Activated B cell treated with CpG ODN at 0.5 μM for 24 hours (primary cell): ENCODE data around the gene ERAP2. TPM values are rescaled to one million over a fixed set of nuclear protein-coding genes. Genes with fewer than 3 reads are reported as not detected.

ENCODE experiments used
- ATAC-seq: fragments of 200-7000 bp; cut with Tn5 transposase; one replicate; pipeline ENCODE4 v1.10.0; 2021; ENCODE audit warnings: low read depth, mild to moderate bottlenecking, moderate library complexity
- CTCF ChIA-PET: fragments of 350-600 bp; sonication (Branson Sonifier 250); formaldehyde crosslinking; loops from one replicate; lab custom pipeline; 2021; ENCODE audit warnings: antibody characterized with exemption; lab: Charles Lee
- POLR2A ChIA-PET: fragments of 350-600 bp; sonication (Branson Sonifier 250); formaldehyde crosslinking; loops from one replicate; lab custom pipeline; 2021; ENCODE audit warnings: antibody characterized with exemption; lab: Charles Lee
- DNase-seq: peaks from one replicate; pipeline ENCODE4 v3.0.0; 2022
- H3K27ac Mint-ChIP-seq: one replicate; pipeline ENCODE4 v1.8.0; 2020; ENCODE audit warnings: mixed read lengths
- H3K27me3 Mint-ChIP-seq: one replicate; pipeline ENCODE4 v1.8.0; 2021; ENCODE audit warnings: mixed read lengths
- H3K36me3 Mint-ChIP-seq: one replicate; pipeline ENCODE4 v1.8.0; 2021; ENCODE audit warnings: low read depth, mixed read lengths
- H3K4me1 Mint-ChIP-seq: one replicate; pipeline ENCODE4 v1.8.0; 2021; ENCODE audit warnings: mixed read lengths
- H3K4me3 Mint-ChIP-seq: one replicate; pipeline ENCODE4 v1.8.0; 2020; ENCODE audit warnings: mild to moderate bottlenecking, mixed read lengths
- H3K9me3 Mint-ChIP-seq: one replicate; pipeline ENCODE4 v1.8.0; 2020; ENCODE audit warnings: mixed read lengths
- CTCF ChIP-seq: fragments of 200-600 bp; IDR thresholded peaks from one replicate; pipeline ENCODE4 v1.8.0; 2022; ENCODE audit warnings: antibody characterized with exemption, mild to moderate bottlenecking
- intact Hi-C: fragments of 100-400 bp; cut with micrococcal nuclease; formaldehyde crosslinking; loops from one replicate; pipeline ENCODE4 v1.15.1; 2024
- total RNA-seq: library from RNA; stranded (reverse); gene quantifications from 2 replicates; pipeline ENCODE4 v1.2.3, GENCODE V29; 2022

Gene ERAP2
- total RNA-seq, 1 donor from 2014 or later: 80.9 TPM

- no peak for DNase-seq
- Mint-ChIP-seq H3K4me1 (peaks cover 7% of the 10 kb centered on the region), H3K4me3 (no peak overlapping the region), H3K9me3 (no peaks in the 10 kb centered on the region), H3K27me3 (no peaks in the 10 kb centered on the region), H3K36me3 (peaks cover 68% of the 10 kb centered on the region), H3K27ac (peak overlapping the region; percentile 24)
- ChIA-PET POLR2A (no interaction called here), CTCF (interaction anchor here (2.7 kb wide), 1 partner anchor 44 kb away, joined by 8 read pairs; no protein-coding TSS in a partner anchor)
- ATAC-seq: no peak
- no peak for TF ChIP-seq CTCF
- intact Hi-C loops: no loop called here
Observed at GRCh38 chr5:96913233-96913632, 36.9 kb downstream of the ERAP2 start.

- Mint-ChIP-seq H3K4me3 (no peak overlapping the region), H3K27ac (peak overlapping the region; percentile 12), H3K9me3 (no peaks in the 10 kb centered on the region), H3K27me3 (no peaks in the 10 kb centered on the region), H3K36me3 (peaks cover 42% of the 10 kb centered on the region), H3K4me1 (peaks cover 42% of the 10 kb centered on the region)
- intact Hi-C loops: loop anchor here (2.0 kb wide), 2 partner anchors 15 kb away; no protein-coding TSS in a partner anchor
- TF ChIP-seq CTCF: no peak
- ATAC-seq (peak; percentile 65), DNase-seq (no peak)
- POLR2A ChIA-PET: no interaction called here
- CTCF ChIA-PET: no interaction called here
Observed at GRCh38 chr5:96919754-96920197, 43.5 kb downstream of the ERAP2 start.

- POLR2A ChIA-PET: no interaction called here
- ATAC-seq (no peak), DNase-seq (no peak)
- Mint-ChIP-seq H3K4me1 (peaks cover 53% of the 10 kb centered on the region), H3K27ac (peak overlapping the region; percentile 69), H3K9me3 (no peaks in the 10 kb centered on the region), H3K36me3 (peaks cover 38% of the 10 kb centered on the region), H3K27me3 (no peaks in the 10 kb centered on the region), H3K4me3 (no peak overlapping the region)
- CTCF ChIA-PET: no interaction called here
- no peak for TF ChIP-seq CTCF
- intact Hi-C loops: loop anchor here (2.0 kb wide), 2 partner anchors 14 to 16 kb away; no protein-coding TSS in a partner anchor
Observed at GRCh38 chr5:96920744-96921355, 44.5 kb downstream of the ERAP2 start.

- ATAC-seq: no peak
- Mint-ChIP-seq H3K4me1 (peaks cover 65% of the 10 kb centered on the region), H3K4me3 (peak overlapping the region; percentile 67)
Observed at GRCh38 chr5:96922499-96923244, 46.4 kb downstream of the ERAP2 start.

More at GRCh38 chr5:96922499-96923244, 46.4 kb downstream of the ERAP2 start:
- ChIA-PET POLR2A (interaction anchor here (0.7 to 1.6 kb wide), 6 partner anchors 11 to 53 kb away, joined by 3 to 5 read pairs (median 4); partner anchors contain the start of gene LNPEP), CTCF (interaction anchor here (1.1 kb wide), 1 partner anchor 75 kb away, joined by 3 read pairs; no protein-coding TSS in a partner anchor)
- intact Hi-C loops: loop anchor here (1.0 kb wide), 1 partner anchor 9 kb away; no protein-coding TSS in a partner anchor
- Mint-ChIP-seq H3K36me3 (peaks cover 24% of the 10 kb centered on the region), H3K27ac (peak overlapping the region; percentile 81), H3K27me3 (no peaks in the 10 kb centered on the region), H3K9me3 (no peaks in the 10 kb centered on the region)
- no peak for TF ChIP-seq CTCF
- no peak for DNase-seq
